Midbrain (tissue), 1 donor: ENCODE measurements around the gene ACP3.
A peak's percentile ranks its signal among the peaks of the same experiment; 100 is the strongest.
"Not testable (repeated sequence)": the region's sequence is repeated elsewhere in the genome, so short reads cannot be mapped to it uniquely, and the experiment has no call there.

Experiments used
- DNase-seq: peaks from one replicate; lab custom pipeline; 2025; lab: John Stamatoyannopoulos, UW

Gene ACP3

GRCh38 chr3:132360717-132361116 is 43.5 kb downstream of the ACP3 start:
- no peak for DNase-seq

GRCh38 chr3:132362329-132362728 is 45.1 kb downstream of the ACP3 start:
- no peak for DNase-seq

GRCh38 chr3:132368515-132368914 is 51.3 kb downstream of the ACP3 start:
- DNase-seq, result no peak

- no peak for DNase-seq
Observed at GRCh38 chr3:132368962-132369361, 51.8 kb downstream of the ACP3 start.

DNA sequence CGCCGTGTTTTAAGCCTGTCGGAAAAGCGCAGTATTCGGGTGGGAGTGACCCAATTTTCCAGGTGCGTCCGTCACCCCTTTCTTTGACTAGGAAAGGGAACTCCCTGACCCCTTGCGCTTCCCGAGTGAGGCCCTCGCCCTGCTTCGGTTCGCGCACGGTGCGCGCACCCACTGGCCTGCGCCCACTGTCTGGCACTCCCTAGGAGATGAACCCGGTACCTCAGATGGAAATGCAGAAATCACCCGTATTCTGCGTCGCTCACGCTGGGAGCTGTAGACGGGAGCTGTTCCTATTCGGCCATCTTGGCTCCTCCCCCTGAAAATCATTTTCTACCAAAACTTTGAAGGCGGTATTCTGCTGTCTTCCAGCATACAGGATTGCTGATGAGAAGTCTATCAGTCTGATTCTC is 59.7 kb downstream of the ACP3 start:
- not testable (repeated sequence) for DNase-seq

GRCh38 chr3:132378048-132378762 is 61.0 kb downstream of the ACP3 start:
- DNase-seq, result no peak

- no peak for DNase-seq
Observed at GRCh38 chr3:132378846-132379245, 61.6 kb downstream of the ACP3 start.

DNA sequence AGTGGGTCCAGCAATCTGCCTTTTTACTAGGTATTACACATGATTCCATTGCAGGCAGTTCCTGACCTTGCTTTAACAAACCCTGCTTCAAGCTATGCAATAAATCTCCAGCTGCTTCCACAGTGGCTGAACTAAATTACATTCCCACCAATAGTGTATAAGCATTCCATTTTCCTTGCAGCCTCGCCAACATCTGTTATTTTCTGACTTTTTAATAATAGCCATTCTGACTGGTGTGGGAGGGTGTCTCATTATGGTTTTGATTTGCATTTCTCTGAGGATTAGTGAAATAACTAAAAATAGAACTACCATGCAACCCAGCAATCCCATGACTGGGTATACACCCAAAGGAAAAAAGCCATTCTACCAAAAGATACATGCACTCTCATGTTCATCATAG is 63.7 kb downstream of the ACP3 start:
- DNase-seq, result no peak

DNA sequence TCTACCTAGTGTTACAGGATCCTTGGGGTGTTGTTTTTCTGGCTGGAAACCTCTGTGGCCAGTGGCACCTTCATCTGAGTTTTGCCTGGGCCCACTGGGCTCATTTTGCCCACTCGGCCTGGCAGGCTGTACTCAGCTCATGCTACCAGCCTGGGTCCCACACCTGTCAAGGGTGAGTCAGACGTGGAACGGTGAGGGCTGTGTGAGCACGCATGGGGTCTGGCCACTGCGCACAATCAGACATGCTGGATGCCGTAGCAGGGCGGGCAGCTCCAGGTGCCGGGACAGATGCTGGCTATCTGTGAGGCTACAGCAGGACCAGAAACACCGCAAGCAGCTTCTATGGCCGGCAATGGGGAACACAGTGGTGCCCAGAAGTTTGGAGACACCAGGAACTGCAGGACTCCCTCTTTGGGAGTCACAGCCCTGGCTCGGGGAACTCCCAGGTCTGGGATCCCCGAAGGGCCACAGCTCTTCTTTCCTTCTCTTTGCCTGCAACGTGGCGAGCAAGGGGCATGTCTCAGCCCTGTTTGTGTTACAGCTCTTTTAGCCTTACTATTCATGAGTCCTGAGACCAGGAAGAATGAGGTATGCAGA is 64.2 kb downstream of the ACP3 start:
- DNase-seq, result no peak

DNA sequence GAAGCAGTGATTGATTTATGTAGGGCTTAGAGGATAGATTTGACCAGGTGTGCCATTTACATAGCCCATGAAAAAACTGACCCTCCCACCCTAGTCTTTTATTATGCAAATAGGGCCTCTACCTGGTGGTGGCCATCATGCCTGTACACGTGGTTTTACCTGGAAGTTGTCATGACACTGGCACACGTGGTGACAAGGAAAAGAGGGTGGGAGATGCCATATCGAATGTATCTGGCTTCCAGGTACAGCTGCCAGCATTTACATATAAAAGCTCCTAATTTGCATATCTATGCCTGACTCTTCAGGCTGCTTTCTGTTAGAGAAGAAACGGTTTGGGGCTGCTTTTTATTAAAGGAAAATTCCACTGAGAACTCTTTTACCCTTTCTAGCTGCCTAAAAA is 65.1 kb downstream of the ACP3 start:
- no peak for DNase-seq

DNA sequence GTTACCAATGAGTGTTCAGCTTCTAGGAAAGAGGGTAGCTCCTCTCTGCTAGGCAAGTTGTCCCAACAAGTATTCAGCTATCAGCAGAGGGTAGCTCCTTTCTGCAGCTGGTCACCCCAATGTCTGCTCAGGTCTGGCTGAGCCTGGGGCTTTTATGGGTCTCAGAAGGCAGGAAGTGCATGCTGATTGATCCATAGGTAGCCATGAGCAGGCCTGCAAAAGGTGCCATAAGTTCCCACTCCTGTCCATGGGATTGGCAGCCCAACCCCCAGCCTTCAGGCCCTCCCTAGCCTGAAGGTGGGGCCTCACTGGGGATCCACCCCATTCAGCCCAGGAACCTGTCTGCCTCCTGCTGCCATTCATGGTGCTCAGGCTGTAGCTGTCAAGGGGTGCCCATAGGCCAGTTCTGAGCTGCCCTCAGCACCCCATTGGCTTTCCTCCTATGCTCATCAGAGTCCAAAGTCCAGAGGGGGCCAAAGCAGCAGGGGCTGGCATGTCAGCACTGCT is 65.5 kb downstream of the ACP3 start:
- no peak for DNase-seq

DNA sequence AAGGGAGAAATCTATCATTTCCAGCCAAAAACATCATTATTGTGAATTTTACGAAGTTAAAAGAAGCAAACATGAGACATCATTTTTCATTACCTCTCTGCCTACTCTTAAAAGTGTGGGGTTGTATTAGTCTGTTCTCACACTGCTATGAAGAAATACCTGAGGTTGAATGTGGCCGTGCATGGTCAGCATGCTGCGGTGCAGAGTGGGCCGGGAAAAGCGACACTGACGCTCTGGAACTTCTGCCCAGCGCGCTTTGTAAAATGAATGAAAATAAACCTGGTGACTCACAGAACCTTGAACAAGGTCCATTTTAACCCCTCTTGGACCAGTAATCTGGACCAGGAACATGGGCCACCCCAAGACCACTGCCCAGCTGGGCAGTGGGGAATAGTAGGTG is 69.1 kb downstream of the ACP3 start:
- no peak for DNase-seq

DNA sequence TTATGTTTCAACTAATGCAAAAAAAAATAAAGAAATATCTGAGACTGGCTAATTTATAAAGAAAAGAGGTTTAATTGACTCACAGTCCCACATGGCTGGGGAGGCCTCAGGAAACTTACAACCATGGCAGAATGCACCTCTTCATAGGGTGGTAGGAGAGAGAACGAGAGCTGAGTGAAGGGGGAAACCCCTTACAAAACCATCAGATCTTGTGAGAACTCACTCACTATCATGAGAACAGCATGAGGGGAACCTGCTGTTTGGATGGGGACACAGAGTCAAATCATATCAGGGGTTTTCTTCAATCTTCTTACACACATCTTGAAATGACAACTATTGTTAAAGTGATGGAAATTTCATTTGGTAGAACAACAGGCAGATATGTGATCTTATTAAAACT is 75.5 kb downstream of the ACP3 start:
- DNase-seq, result not testable (repeated sequence)

- DNase-seq, result no peak
Observed at GRCh38 chr3:132394320-132394719, 77.1 kb downstream of the ACP3 start.

DNA sequence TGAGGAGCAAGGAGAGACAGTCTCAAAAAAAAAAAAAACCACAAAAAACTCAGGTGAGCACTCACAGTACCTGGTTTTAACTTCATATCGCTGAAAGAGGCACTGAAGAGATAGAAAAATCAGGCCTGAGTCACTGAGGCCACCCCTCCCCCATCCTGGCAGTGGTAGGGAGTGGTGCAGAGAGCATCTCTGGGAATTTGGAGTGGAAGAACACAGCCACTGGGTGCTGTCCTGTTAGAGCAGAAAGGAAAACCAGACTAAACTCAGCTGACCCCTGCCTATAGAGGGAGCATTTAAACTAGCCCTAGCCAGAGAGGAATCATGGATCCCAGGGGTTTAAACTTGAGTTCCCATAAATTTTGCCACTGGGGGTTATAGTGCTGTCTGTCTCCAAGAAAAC is 77.9 kb downstream of the ACP3 start:
- no peak for DNase-seq

DNA sequence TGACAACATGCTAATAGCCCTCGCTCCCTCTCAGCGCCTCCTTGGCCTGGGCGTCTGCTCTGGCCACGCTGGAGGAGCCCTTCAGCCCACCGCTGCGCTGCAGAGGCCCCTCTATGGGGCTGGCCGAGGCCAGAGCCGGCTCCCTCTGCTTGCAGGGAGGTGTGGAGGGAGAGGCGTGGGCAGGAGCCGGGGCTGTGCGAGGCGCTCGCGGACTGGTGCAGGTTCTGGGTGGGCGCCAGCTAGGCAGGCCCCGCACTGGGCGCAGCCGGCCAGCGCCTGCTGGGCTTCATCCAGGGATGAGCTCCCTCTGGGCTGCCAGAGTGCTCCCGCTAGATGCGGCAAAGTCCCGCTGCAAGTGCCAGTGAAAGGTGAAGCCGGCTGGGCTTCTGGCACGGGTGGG is 79.0 kb downstream of the ACP3 start:
- DNase-seq, result no peak

DNA sequence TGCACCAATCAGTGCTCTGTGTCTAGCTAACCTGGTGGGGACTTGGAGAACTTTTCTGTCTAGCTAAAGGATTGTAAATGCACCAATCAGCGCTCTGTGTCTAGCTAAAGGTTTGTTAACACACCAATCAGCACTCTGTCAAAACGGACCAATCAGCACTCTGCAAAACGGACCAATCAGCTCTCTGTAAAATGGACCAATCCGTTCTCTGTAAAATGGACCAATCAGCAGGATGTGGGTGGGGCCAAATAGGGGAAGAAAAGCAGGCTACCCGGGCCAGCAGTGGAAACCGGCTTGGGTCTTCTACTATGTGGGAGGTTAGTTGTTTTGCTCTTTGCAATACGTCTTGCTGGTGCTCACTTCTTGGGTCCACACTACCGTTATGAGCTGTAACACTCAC is 79.6 kb downstream of the ACP3 start:
- DNase-seq, result not testable (repeated sequence)

DNA sequence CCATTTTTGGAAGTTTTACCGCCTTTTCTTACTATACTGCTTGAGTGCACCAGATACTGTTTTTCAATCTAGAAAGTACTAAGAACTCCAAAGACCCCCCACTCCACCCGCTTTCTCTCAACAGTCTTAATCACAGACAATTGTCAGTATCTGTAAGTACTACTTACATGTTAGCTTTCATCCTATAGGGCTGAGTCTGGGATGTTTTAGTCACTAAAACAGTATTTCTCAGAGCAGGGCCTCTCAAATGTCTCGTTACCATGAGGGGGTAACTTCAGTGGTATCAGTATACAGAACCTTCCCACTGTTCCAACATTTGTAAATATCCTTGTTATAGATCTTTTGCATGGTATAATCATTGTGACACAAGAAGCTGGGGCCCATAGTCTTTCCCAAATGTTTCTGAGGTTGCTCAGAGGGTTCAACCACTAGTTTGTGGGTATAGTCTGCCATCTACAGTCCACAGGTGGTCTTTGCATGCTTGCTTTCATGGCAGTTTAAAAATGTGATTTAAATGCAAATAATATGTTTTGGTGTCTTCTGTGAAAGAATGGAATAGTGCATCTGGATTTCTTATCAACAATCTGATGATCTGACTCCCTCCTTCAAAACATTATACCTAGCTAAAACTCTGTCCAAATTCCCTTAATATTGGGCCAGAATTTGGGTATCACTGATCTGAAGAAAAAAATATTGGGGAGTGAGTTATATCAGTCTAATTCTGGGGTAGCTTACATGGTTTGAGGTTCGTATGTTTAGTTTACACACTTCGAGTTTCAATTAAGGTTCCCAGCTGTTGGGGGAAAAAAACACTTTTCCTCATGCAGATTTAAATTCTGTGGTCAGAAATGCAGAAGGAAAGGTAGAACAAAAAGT is 82.1 kb downstream of the ACP3 start:
- peak; percentile 69 for DNase-seq

GRCh38 chr3:132401255-132401654 is 84.0 kb downstream of the ACP3 start:
- no peak for DNase-seq

GRCh38 chr3:132404276-132404675 is 87.1 kb downstream of the ACP3 start:
- no peak for DNase-seq

DNA sequence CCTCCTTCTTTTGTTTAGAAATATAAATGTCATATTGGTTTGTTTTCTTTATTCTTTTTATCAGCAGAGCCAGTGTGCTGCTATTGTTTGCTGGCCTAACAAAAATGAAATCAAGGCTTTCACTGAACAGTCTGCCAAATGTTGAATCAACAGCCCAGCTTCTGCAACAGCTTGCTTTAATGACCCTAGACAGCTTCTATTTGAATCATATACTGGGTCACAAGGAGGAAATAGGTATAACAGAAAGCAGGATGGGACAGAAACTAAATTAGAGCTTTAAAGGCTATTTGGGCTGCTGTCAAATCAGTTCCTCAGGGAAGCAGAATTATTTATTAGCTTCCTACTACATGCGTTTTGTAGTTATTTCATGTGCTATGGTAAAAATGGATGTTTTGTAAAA is 88.0 kb downstream of the ACP3 start:
- DNase-seq, result peak; percentile 6

DNA sequence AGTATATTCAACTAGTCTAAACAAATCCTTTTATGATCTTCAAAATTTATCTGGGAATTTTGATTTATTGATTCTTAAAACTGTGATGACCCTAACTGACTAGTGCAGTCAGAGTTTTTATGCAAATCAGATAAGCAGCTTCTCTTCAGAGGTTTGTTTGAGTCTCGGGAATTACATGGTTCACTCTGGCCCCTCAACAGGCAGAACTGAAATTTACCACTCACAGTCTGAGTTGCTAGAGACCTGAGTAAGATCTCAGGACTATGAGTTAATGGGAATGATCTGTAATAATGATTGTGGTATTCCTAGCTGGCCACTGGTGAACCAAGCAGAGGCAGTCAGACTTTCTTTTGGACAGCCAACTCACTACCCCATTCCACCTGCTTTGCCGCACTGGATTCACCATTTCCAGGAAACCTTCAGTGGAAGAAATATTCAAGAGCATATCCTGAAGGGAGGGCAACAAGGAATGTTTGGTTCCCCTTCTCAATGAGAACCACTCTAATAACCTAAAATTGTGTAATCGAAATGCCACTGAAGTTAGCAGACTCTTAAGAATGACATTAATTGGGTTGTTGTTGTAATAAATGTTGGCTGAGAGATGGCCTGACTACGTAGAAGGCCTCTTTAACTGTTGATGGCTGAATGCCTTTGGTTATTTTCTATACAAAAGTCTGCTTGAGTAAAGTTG is 88.5 kb downstream of the ACP3 start:
- DNase-seq, result no peak
